HepG2 (cell line): ENCODE measurements around the gene LMNTD1. TPM values are rescaled to one million over a fixed set of nuclear protein-coding genes. Genes with fewer than 3 reads are reported as not detected.

ENCODE experiments used
- ATAC-seq: fragments of 200-7000 bp; cut with Tn5 transposase; 3 replicates; pipeline ENCODE4 v1.9.1; 2020; ENCODE audit warnings: mild to moderate bottlenecking, moderate library complexity
- BruUV-seq: library from RNA; stranded (reverse); fragments of 400-500 nt; replicated peaks from 2 replicates; lab custom pipeline; 2021; lab: Mats Ljungman, UMichigan
- CTCF ChIA-PET: fragments of 300-600 bp; formaldehyde crosslinking; extraction: SDS; loops from one replicate; lab custom pipeline; 2021; ENCODE audit warnings: low total read pairs, inconsistent platforms, low intra/inter-chr PET ratio; lab: Yijun Ruan, JAX
- POLR2A ChIA-PET: fragments of 350-600 bp; sonication (Branson Sonifier 250); formaldehyde crosslinking; loops from one replicate; lab custom pipeline; 2020; ENCODE audit warnings: antibody characterized with exemption, inconsistent platforms; lab: Yijun Ruan, JAX
- DNase-seq: peaks from one replicate; pipeline ENCODE4 v3.0.0-alpha.2; 2015; ENCODE audit warnings: low spot score
- FAIRE-seq: peaks from 3 replicates; lab custom pipeline; 2011; peaks lifted over from hg19 to GRCh38; lab: Jason Lieb, UNC
- H2AFZ ChIP-seq: one replicate; pipeline ENCODE4 v1.6.1; 2011; ENCODE audit warnings: low read length, inconsistent platforms
- H3K27ac ChIP-seq: fragments of 300-600 bp; 3 replicates; pipeline ENCODE4 v1.8.0; 2011; ENCODE audit warnings: mixed run types, mild to moderate bottlenecking, mixed read lengths, low read length, inconsistent platforms; ENCODE audit not compliant: insufficient read depth; ENCODE audit errors: extremely low read length
- H3K27me3 ChIP-seq, 2 experiments: fragments of 200-600 bp in 1 of 2; 2 replicates in 1 of 2; 3 replicates in 1 of 2; pipeline versions ENCODE4 v1.6.0 to v1.8.0; 2011; ENCODE audit warnings: low read length in 2 of 2, mild to moderate bottlenecking in 2 of 2, moderate library complexity in 2 of 2, inconsistent platforms in 1 of 2; ENCODE audit not compliant: insufficient read depth in 2 of 2, control insufficient read depth in 1 of 2
- H3K36me3 ChIP-seq, 2 experiments: fragments of 200-600 bp in 1 of 2; replicated peaks in 1 of 2; 2 replicates in 1 of 2; 3 replicates in 1 of 2; pipeline versions ENCODE4 v1.5.1 to v1.8.0; 2011; ENCODE audit warnings: low read length in 2 of 2, inconsistent platforms in 1 of 2; ENCODE audit not compliant: insufficient read depth in 2 of 2, control insufficient read depth in 1 of 2
- H3K4me1 ChIP-seq: 2 replicates; pipeline ENCODE4 v1.5.1; 2012; ENCODE audit warnings: low read length, inconsistent platforms; ENCODE audit not compliant: insufficient read depth
- H3K4me2 ChIP-seq: 2 replicates; pipeline ENCODE4 v1.6.0; 2011; ENCODE audit warnings: low read depth, low read length, inconsistent platforms
- H3K4me3 ChIP-seq, 3 experiments: fragments of 200-600 bp in 1 of 3; sonication (generic), shearing (Covaris generic) in 1 of 3; replicated peaks in 1 of 3; 2 replicates each; pipeline ENCODE4 v1.5.1; 2011 to 2016; ENCODE audit warnings: low read length in 3 of 3, inconsistent platforms in 2 of 3, low read depth in 2 of 3, mild to moderate bottlenecking in 2 of 3, control low read depth in 1 of 3, mixed read lengths in 1 of 3; ENCODE audit not compliant: insufficient read depth in 1 of 3
- H3K79me2 ChIP-seq: one replicate; pipeline ENCODE4 v1.6.1; 2011; ENCODE audit warnings: low read length, inconsistent platforms; ENCODE audit not compliant: insufficient read depth
- H3K9ac ChIP-seq: 2 replicates; pipeline ENCODE4 v1.6.0; 2011; ENCODE audit warnings: mild to moderate bottlenecking, low read depth, low read length, inconsistent platforms; ENCODE audit not compliant: insufficient read depth
- H3K9me3 ChIP-seq: 2 replicates; pipeline ENCODE4 v1.5.1; 2012; ENCODE audit warnings: mild to moderate bottlenecking, low read length
- H4K20me1 ChIP-seq: 2 replicates; pipeline ENCODE4 v1.6.0; 2011; ENCODE audit warnings: inconsistent platforms, mild to moderate bottlenecking, low read length, moderate library complexity; ENCODE audit not compliant: insufficient read depth
- EHMT2 ChIP-seq: fragments of 200-600 bp; sonication (generic); IDR thresholded peaks from 2 replicates; pipeline ENCODE4 v1.7.0; 2017; ENCODE audit warnings: antibody characterized with exemption, low read depth, low read length, borderline replicate concordance
- NBN ChIP-seq: fragments of 450-650 bp; conservative IDR thresholded peaks from 2 replicates; pipeline ENCODE4 v1.6.1; 2017
- PCBP2 ChIP-seq: fragments of 200-400 bp; formaldehyde crosslinking; optimal IDR thresholded peaks from 2 replicates; pipeline ENCODE3; 2018; ENCODE audit warnings: low read length, low read depth; ENCODE audit not compliant: poor library complexity, severe bottlenecking
- ZNF180 ChIP-seq: sonication (generic); formaldehyde crosslinking; IDR thresholded peaks from 2 replicates; pipeline ENCODE4 v1.4.0; 2020; ENCODE audit warnings: low read depth, missing genetic modification reagents, borderline replicate concordance
- ZNF496 ChIP-seq: sonication (generic); formaldehyde crosslinking; IDR thresholded peaks from 2 replicates; pipeline ENCODE4 v1.8.1; 2023; ENCODE audit warnings: mild to moderate bottlenecking, moderate library complexity, missing genetic modification reagents; ENCODE audit not compliant: insufficient replicate concordance
- ZNF552 ChIP-seq: sonication (generic); formaldehyde crosslinking; IDR thresholded peaks from 2 replicates; pipeline ENCODE4 v1.9.0; 2022; ENCODE audit warnings: missing genetic modification reagents, mild to moderate bottlenecking, borderline replicate concordance
- ZNF766 ChIP-seq: sonication (generic); formaldehyde crosslinking; IDR thresholded peaks from 2 replicates; pipeline ENCODE4 v1.5.0; 2020; ENCODE audit warnings: missing genetic modification reagents, borderline replicate concordance
- WGBS: methylation state at CpG from one replicate; pipeline ENCODE4 v1.1.6; 2017; ENCODE audit warnings: low lambda C conversion rate; 5-methylcytosine and 5-hydroxymethylcytosine counted together
- in situ Hi-C: cut with HindIII; loops from 2 replicates; pipeline ENCODE4 v1.10.0; 2017; ENCODE audit warnings: low pct_unique_long_range_greater_than_20kb; ENCODE audit not compliant: extremely low pct_ligation_motif_present
- intact Hi-C: fragments of 100-400 bp; cut with micrococcal nuclease; formaldehyde crosslinking; loops from one replicate; pipeline ENCODE4 v1.10.0; 2022; ENCODE audit not compliant: unreplicated experiment
- polyA plus RNA-seq, 8 experiments: library from polyadenylated mRNA; depleted of rRNA in 3 of 8; stranded (reverse) in 7 of 8; unstranded in 1 of 8; fragments of >200 nt; fragmentation: Illumina TruSeq in 4 of 8; extraction: Trizol in 4 of 8; gene quantifications; 2 replicates each; pipeline versions ENCODE4 v1.2.1 to v1.2.3, GENCODE V29; 2011 to 2016; ENCODE audit warnings: low read depth in 4 of 8, missing spikeins in 1 of 8, mixed read lengths in 1 of 8; ENCODE audit not compliant: insufficient read depth in 1 of 8
- total RNA-seq, 5 experiments: library from RNA; depleted of rRNA; stranded (reverse); fragments of >200 nt; fragmentation: Illumina TruSeq; extraction: Trizol; gene quantifications; 2 replicates each; pipeline ENCODE4 v1.2.3, GENCODE V29; 2016; ENCODE audit warnings: low read depth in 1 of 5
- TF ChIP-seq, protein P1 (sequence below): sonication (generic); formaldehyde crosslinking; IDR thresholded peaks from 2 replicates; pipeline ENCODE4 v1.4.0; 2020; ENCODE audit warnings: mild to moderate bottlenecking, missing genetic modification reagents
- TF ChIP-seq, protein P2 (sequence below): sonication (generic); formaldehyde crosslinking; IDR thresholded peaks from 2 replicates; pipeline ENCODE4 v1.4.0; 2020; ENCODE audit warnings: missing genetic modification reagents

LMNTD1 gene
- total and polyA plus RNA-seq, 2 of the 13 experiments (the other 11 are each of a cell fraction or from before 2014, with no cell fraction given): not detected

DNA sequence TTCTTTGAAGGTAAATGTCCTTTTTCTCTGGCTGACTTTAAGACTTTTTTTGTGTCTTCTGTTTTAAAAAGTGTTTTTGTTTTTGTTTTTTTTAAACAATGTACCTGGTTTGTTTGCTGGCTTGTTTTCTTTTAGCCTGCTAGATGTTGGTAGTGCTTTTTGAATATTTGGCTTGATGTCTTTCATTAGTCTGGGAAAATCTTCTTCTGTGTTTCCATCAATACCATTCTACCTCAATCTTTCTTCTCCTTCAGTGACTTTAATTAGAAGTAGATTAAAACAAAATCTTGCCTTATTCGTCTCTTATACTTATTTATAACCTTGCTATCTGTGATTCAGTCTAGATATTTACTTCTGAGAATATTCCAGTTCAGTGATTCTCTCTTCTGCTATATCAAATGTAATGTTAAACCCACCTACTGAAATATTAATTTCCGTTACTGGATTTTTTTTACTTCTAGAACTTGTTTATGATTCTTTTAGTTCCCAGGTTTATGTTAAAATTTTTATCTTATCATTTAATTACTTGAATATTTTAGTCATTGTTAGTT lies 21.5 kb downstream of the LMNTD1 start:
- H3K79me2 ChIP-seq: no peaks in the 10 kb centered on the region
- H3K27ac ChIP-seq: no peak overlapping the region
- CTCF ChIA-PET: no interaction called here
- no peak overlapping the region for H3K4me2 ChIP-seq
- ATAC-seq (no peak), FAIRE-seq (no peak), DNase-seq (no peak)
- in situ Hi-C loops: no loop called here
- H2AFZ ChIP-seq: no peak overlapping the region
- H3K4me3 ChIP-seq: no peak overlapping the region
- 4% methylated on average over 2 of the region's 2 CpGs for WGBS
- H3K9ac ChIP-seq: no peak overlapping the region
- BruUV-seq: no TSS peak
- TF ChIP-seq ZNF766 (CRISPR knock-in tag) (no peak), ZNF180 (CRISPR knock-in tag) (no peak), ZNF496 (CRISPR knock-in tag) (no peak), ZNF552 (no peak), PCBP2 (no peak), NBN (no peak), EHMT2 (no peak)
- TF ChIP-seq, protein P1, sequence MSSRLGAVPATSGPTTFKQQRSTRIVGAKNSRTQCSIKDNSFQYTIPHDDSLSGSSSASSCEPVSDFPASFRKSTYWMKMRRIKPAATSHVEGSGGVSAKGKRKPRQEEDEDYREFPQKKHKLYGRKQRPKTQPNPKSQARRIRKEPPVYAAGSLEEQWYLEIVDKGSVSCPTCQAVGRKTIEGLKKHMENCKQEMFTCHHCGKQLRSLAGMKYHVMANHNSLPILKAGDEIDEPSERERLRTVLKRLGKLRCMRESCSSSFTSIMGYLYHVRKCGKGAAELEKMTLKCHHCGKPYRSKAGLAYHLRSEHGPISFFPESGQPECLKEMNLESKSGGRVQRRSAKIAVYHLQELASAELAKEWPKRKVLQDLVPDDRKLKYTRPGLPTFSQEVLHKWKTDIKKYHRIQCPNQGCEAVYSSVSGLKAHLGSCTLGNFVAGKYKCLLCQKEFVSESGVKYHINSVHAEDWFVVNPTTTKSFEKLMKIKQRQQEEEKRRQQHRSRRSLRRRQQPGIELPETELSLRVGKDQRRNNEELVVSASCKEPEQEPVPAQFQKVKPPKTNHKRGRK: no peak
- TF ChIP-seq, protein P2, sequence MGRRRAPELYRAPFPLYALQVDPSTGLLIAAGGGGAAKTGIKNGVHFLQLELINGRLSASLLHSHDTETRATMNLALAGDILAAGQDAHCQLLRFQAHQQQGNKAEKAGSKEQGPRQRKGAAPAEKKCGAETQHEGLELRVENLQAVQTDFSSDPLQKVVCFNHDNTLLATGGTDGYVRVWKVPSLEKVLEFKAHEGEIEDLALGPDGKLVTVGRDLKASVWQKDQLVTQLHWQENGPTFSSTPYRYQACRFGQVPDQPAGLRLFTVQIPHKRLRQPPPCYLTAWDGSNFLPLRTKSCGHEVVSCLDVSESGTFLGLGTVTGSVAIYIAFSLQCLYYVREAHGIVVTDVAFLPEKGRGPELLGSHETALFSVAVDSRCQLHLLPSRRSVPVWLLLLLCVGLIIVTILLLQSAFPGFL (CRISPR knock-in tag): no peak
- intact Hi-C loops: no loop called here
- no peaks in the 10 kb centered on the region for H3K36me3 ChIP-seq
- no peaks in the 10 kb centered on the region for H3K4me1 ChIP-seq
- no peaks in the 10 kb centered on the region for H3K9me3 ChIP-seq
- H4K20me1 ChIP-seq: no peaks in the 10 kb centered on the region
- no peaks in the 10 kb centered on the region; a peak in 1 of 5 replicates for H3K27me3 ChIP-seq
- POLR2A ChIA-PET: no interaction called here
